ENCODE results near the gene HCN1.

GRCh38 chr5:45604092-45604491, 92.1 kb downstream of the HCN1 start:
- TF ChIP-seq REST (IDR thresholded peaks at IDR 0.05; ENCODE audit: insufficient replicate concordance, low read depth) = no peak
- no peak for TF ChIP-seq CTCF (IDR thresholded peaks at IDR 0.05; ENCODE audit: insufficient read depth, low read length)

Measured in HL-60 (cell line).